HG03280 (cell line): Measurements from ENCODE around the gene CHCHD10.

ENCODE experiments used
- ATAC-seq: cut with Tn5 transposase; IDR thresholded peaks from one replicate; pipeline ENCODE4 v1.9.1; 2021; ENCODE audit warnings: mild to moderate bottlenecking, moderate library complexity; ENCODE audit not compliant: unreplicated experiment

Gene CHCHD10

GRCh38 chr22:23773483-23774113 is 5.8 kb upstream of the CHCHD10 start:
- no peak for ATAC-seq

GRCh38 chr22:23772649-23773473 is 5.1 kb upstream of the CHCHD10 start, which contains the start of gene MMP11:
TSS of gene MMP11 (plus strand) at chr22:23772849. CDS start at chr22:23772871, 22 bp downstream.
- no peak for ATAC-seq

GRCh38 chr22:23772315-23772648 is 4.5 kb upstream of the CHCHD10 start:
- ATAC-seq: no peak

- ATAC-seq: no peak
Observed at GRCh38 chr22:23769321-23769965, 1.7 kb upstream of the CHCHD10 start.

GRCh38 chr22:23767303-23767672 is 484 bp downstream of the CHCHD10 start:
- no peak for ATAC-seq

- no peak for ATAC-seq
Observed at GRCh38 chr22:23764899-23765881, 2.6 kb downstream of the CHCHD10 start.

GRCh38 chr22:23763954-23764353 is 3.8 kb downstream of the CHCHD10 start:
- no peak for ATAC-seq

GRCh38 chr22:23763579-23763945 is 4.2 kb downstream of the CHCHD10 start:
- ATAC-seq: no peak

GRCh38 chr22:23762842-23763578 is 4.8 kb downstream of the CHCHD10 start, which contains the start of gene C22orf15:
TSS of gene C22orf15 (plus strand) at chr22:23762990. CDS start at chr22:23763307, 317 bp downstream.
- no peak for ATAC-seq

- no peak for ATAC-seq
Observed at GRCh38 chr22:23760056-23760455, 7.7 kb downstream of the CHCHD10 start.

GRCh38 chr22:23759566-23759965 is 8.2 kb downstream of the CHCHD10 start:
- no peak for ATAC-seq

GRCh38 chr22:23756891-23757290 is 10.9 kb downstream of the CHCHD10 start:
- ATAC-seq: no peak

- ATAC-seq: no peak
Observed at GRCh38 chr22:23755711-23756110, 12.1 kb downstream of the CHCHD10 start.

GRCh38 chr22:23754980-23755636 is 12.7 kb downstream of the CHCHD10 start:
- no peak for ATAC-seq

- ATAC-seq: no peak
Observed at GRCh38 chr22:23754220-23754919, 13.4 kb downstream of the CHCHD10 start, which contains the start of gene VPREB3. TSS of gene VPREB3 (minus strand) at chr22:23754425. CDS start at chr22:23754363, 62 bp downstream.

GRCh38 chr22:23753385-23753784 is 14.4 kb downstream of the CHCHD10 start:
- ATAC-seq: no peak

- ATAC-seq: no peak
Observed at GRCh38 chr22:23752750-23753149, 15.0 kb downstream of the CHCHD10 start.

GRCh38 chr22:23752090-23752691 is 15.6 kb downstream of the CHCHD10 start:
- no peak for ATAC-seq
